PC-3 (cell line): ENCODE measurements around the gene HINFP. TPM values are rescaled to one million over a fixed set of nuclear protein-coding genes. Genes with fewer than 3 reads are reported as not detected.

Source experiments
- ATAC-seq: fragments of 200-7000 bp; cut with Tn5 transposase; 2 replicates; pipeline ENCODE4 v1.9.1; 2020; ENCODE audit warnings: mild to moderate bottlenecking, moderate library complexity
- BruUV-seq: library from RNA; stranded (reverse); fragments of 400-500 nt; replicated peaks from 2 replicates; lab custom pipeline; 2021; lab: Mats Ljungman, UMichigan
- CTCF ChIA-PET: fragments of 300-600 bp; sonication (Branson Sonifier 250); formaldehyde crosslinking; loops from one replicate; lab custom pipeline; 2022; ENCODE audit warnings: antibody characterized with exemption; lab: Charles Lee
- POLR2A ChIA-PET: fragments of 300-600 bp; sonication (Branson Sonifier 250); formaldehyde crosslinking; loops from one replicate; lab custom pipeline; 2022; ENCODE audit warnings: antibody characterized with exemption; ENCODE audit not compliant: unreplicated experiment; lab: Charles Lee
- DNase-seq: peaks from one replicate; pipeline ENCODE4 v3.0.0-alpha.2; 2015
- H2AFZ ChIP-seq: fragments of 300-600 bp; sonication (generic); 2 replicates; pipeline ENCODE4 v1.6.0; 2016; ENCODE audit warnings: antibody characterized with exemption, low read length
- H3F3A ChIP-seq: fragments of 300-600 bp; sonication (generic); one replicate; pipeline ENCODE4 v1.6.0; 2017; ENCODE audit warnings: antibody characterized with exemption, low read length, control low read depth, mild to moderate bottlenecking; ENCODE audit not compliant: unreplicated experiment
- H3K27ac ChIP-seq: fragments of 300-600 bp; sonication (generic); 2 replicates; pipeline ENCODE4 v1.5.1; 2016; ENCODE audit warnings: mild to moderate bottlenecking, low read length
- H3K27me3 ChIP-seq: fragments of 300-600 bp; sonication (generic); 2 replicates; pipeline ENCODE4 v1.6.1; 2016; ENCODE audit warnings: low read length, mixed read lengths
- H3K36me3 ChIP-seq: fragments of 300-600 bp; sonication (generic); 2 replicates; pipeline ENCODE4 v1.6.1; 2016; ENCODE audit warnings: low read depth, mixed run types, low read length, mixed read lengths
- H3K4me1 ChIP-seq: fragments of 300-600 bp; sonication (generic); 2 replicates; pipeline ENCODE4 v1.5.1; 2016; ENCODE audit warnings: low read length; ENCODE audit not compliant: insufficient read depth
- H3K4me2 ChIP-seq: fragments of 300-600 bp; sonication (generic); 2 replicates; pipeline ENCODE4 v1.6.0; 2016; ENCODE audit warnings: low read length
- H3K4me3 ChIP-seq: fragments of 300-600 bp; sonication (generic); 2 replicates; pipeline ENCODE4 v1.5.1; 2016; ENCODE audit warnings: mild to moderate bottlenecking, low read length, mixed read lengths
- H3K79me2 ChIP-seq: fragments of 300-600 bp; sonication (generic); 2 replicates; pipeline ENCODE4 v1.6.1; 2017; ENCODE audit warnings: low read length, mixed read lengths
- H3K9ac ChIP-seq: fragments of 300-600 bp; sonication (generic); 2 replicates; pipeline ENCODE4 v1.6.0; 2016; ENCODE audit warnings: mild to moderate bottlenecking, low read length
- H3K9me2 ChIP-seq: fragments of 300-600 bp; sonication (generic); replicated peaks from 2 replicates; pipeline ENCODE4 v1.6.1; 2016; ENCODE audit warnings: mixed run types, low read length, mixed read lengths
- H3K9me3 ChIP-seq: fragments of 300-600 bp; sonication (generic); 2 replicates; pipeline ENCODE4 v1.6.1; 2016; ENCODE audit warnings: low read length, mixed read lengths
- H4K20me1 ChIP-seq: fragments of 300-600 bp; sonication (generic); 2 replicates; pipeline ENCODE4 v1.6.1; 2016; ENCODE audit warnings: low read length, mixed read lengths
- CTCF ChIP-seq: fragments of 300-600 bp; sonication (generic); conservative IDR thresholded peaks from 2 replicates; pipeline ENCODE4 v1.5.1; 2017; ENCODE audit warnings: antibody characterized with exemption, low read depth, mild to moderate bottlenecking, low read length
- EZH2 ChIP-seq: fragments of 300-600 bp; sonication (generic); IDR thresholded peaks from one replicate; pipeline ENCODE4 v1.6.1; 2017; ENCODE audit warnings: antibody characterized with exemption, mild to moderate bottlenecking, low read length; ENCODE audit not compliant: unreplicated experiment
- EZH2phosphoT487 ChIP-seq: fragments of 300-600 bp; sonication (generic); IDR thresholded peaks from 2 replicates; pipeline ENCODE4 v1.6.1; 2018; ENCODE audit warnings: mild to moderate bottlenecking, antibody characterized with exemption, low read length, borderline replicate concordance
- intact Hi-C: fragments of 100-400 bp; cut with micrococcal nuclease; formaldehyde crosslinking; loops from 2 replicates; pipeline ENCODE4 v1.9.0; 2023
- total RNA-seq: library from RNA; depleted of rRNA; stranded (reverse); fragments of >200 nt; gene quantifications from 2 replicates; pipeline ENCODE4 v1.2.3, GENCODE V29; 2014

Gene HINFP
- total RNA-seq, 1 experiment from 2014 or later: 24.7 TPM

- H3K9ac ChIP-seq: no peak overlapping the region
- H2AFZ ChIP-seq: no peak overlapping the region
- peaks cover 14% of the 10 kb centered on the region for H4K20me1 ChIP-seq
- H3K27me3 ChIP-seq: no peaks in the 10 kb centered on the region
- no peaks in the 10 kb centered on the region for H3K9me2 ChIP-seq
- TF ChIP-seq CTCF (no peak), EZH2phosphoT487 (no peak), EZH2 (no peak)
- H3K27ac ChIP-seq: no peak overlapping the region
- peaks cover 12% of the 10 kb centered on the region for H3F3A ChIP-seq
- ATAC-seq (no peak), DNase-seq (no peak)
- ChIA-PET CTCF (no interaction called here), POLR2A (no interaction called here)
- BruUV-seq: no TSS peak
- H3K36me3 ChIP-seq: peaks cover 13% of the 10 kb centered on the region
- H3K4me2 ChIP-seq: no peak overlapping the region
- no peak overlapping the region for H3K4me3 ChIP-seq
- H3K79me2 ChIP-seq: peaks cover 39% of the 10 kb centered on the region
- no peaks in the 10 kb centered on the region for H3K9me3 ChIP-seq
- H3K4me1 ChIP-seq: peaks cover 36% of the 10 kb centered on the region
- intact Hi-C loops: no loop called here
These were observed 33.0 kb upstream of the HINFP start for GRCh38 chr11:119088406-119088805.

GRCh38 chr11:119089319-119089718 lies 32.1 kb upstream of the HINFP start:
- H3K9me3 ChIP-seq: no peaks in the 10 kb centered on the region
- CTCF ChIA-PET: no interaction called here
- no peak for TF ChIP-seq EZH2phosphoT487
- TF ChIP-seq EZH2: no peak
- TF ChIP-seq CTCF: no peak
- H3K4me2 ChIP-seq: no peak overlapping the region
- no TSS peak for BruUV-seq
- peaks cover 36% of the 10 kb centered on the region for H3K4me1 ChIP-seq
- peaks cover 23% of the 10 kb centered on the region for H4K20me1 ChIP-seq
- no peak overlapping the region for H3K4me3 ChIP-seq
- peaks cover 48% of the 10 kb centered on the region for H3K79me2 ChIP-seq
- H3K27ac ChIP-seq: no peak overlapping the region
- no peak overlapping the region for H2AFZ ChIP-seq
- intact Hi-C loops: no loop called here
- H3K27me3 ChIP-seq: no peaks in the 10 kb centered on the region
- ATAC-seq (no peak), DNase-seq (no peak)
- peaks cover 22% of the 10 kb centered on the region for H3K36me3 ChIP-seq
- H3K9ac ChIP-seq: no peak overlapping the region
- no peaks in the 10 kb centered on the region for H3K9me2 ChIP-seq
- H3F3A ChIP-seq: peaks cover 17% of the 10 kb centered on the region
- POLR2A ChIA-PET: interaction anchor here (0.5 kb wide), 1 partner anchor 183 kb away, joined by 3 read pairs; no protein-coding TSS in a partner anchor

- Histone ChIP-seq H3K27me3 (no peaks in the 10 kb centered on the region), H3K9ac (no peak overlapping the region), H3K4me1 (peaks cover 33% of the 10 kb centered on the region), H3K27ac (no peak overlapping the region), H3F3A (peaks cover 17% of the 10 kb centered on the region), H3K36me3 (peaks cover 22% of the 10 kb centered on the region), H3K4me2 (no peak overlapping the region), H3K9me3 (no peaks in the 10 kb centered on the region), H3K4me3 (no peak overlapping the region), H2AFZ (no peak overlapping the region), H3K9me2 (no peaks in the 10 kb centered on the region), H3K79me2 (peaks cover 47% of the 10 kb centered on the region), H4K20me1 (peaks cover 28% of the 10 kb centered on the region)
- POLR2A ChIA-PET: no interaction called here
- intact Hi-C loops: no loop called here
- ATAC-seq (no peak), DNase-seq (no peak)
- CTCF ChIA-PET: no interaction called here
- BruUV-seq: no TSS peak
- TF ChIP-seq EZH2: no peak
- TF ChIP-seq EZH2phosphoT487: no peak
- no peak for TF ChIP-seq CTCF
These were observed 30.2 kb upstream of the HINFP start for GRCh38 chr11:119091178-119091577.
